Right lobe of liver (tissue), 6 donors: ENCODE measurements around the gene TMEM139. TPM values are rescaled to one million over a fixed set of nuclear protein-coding genes. Genes with fewer than 3 reads are reported as not detected.

Experiments used
- ATAC-seq, 4 donors: fragments of 200-7000 bp; cut with Tn5 transposase; one replicate each; pipeline ENCODE4 v1.9.1; 2020; ENCODE audit warnings: mild to moderate bottlenecking in 4 of 4, moderate library complexity in 4 of 4
- DNase-seq, 3 donors: peaks; one replicate each; pipeline ENCODE4 v3.0.0-alpha.2; 2020
- H3K27ac ChIP-seq, 3 donors: fragments of 200-600 bp; one replicate each; pipeline ENCODE4 v1.8.0; 2022
- H3K27me3 ChIP-seq, 2 donors: fragments of 200-600 bp; one replicate each; pipeline ENCODE4 v1.8.0; 2022
- H3K36me3 ChIP-seq, 4 donors: fragments of 200-600 bp; sonication (generic) in 1 of 4; one replicate each; pipeline versions ENCODE4 v1.5.1 to v1.8.0; 2017 to 2022; ENCODE audit warnings: control low read depth in 1 of 4
- H3K4me1 ChIP-seq, 4 donors: fragments of 200-600 bp; sonication (generic) in 1 of 4; one replicate each; pipeline versions ENCODE4 v1.5.1 to v1.8.0; 2017 to 2022; ENCODE audit warnings: control low read depth in 1 of 4
- H3K4me3 ChIP-seq, 3 donors: fragments of 200-600 bp; one replicate each; pipeline ENCODE4 v1.8.0; 2022
- H3K9me3 ChIP-seq, 4 donors: fragments of 200-600 bp; sonication (generic) in 1 of 4; one replicate each; pipeline versions ENCODE4 v1.5.1 to v1.8.0; 2017 to 2022; ENCODE audit warnings: control low read depth in 1 of 4
- CTCF ChIP-seq, 4 donors: fragments of 200-600 bp in 3 of 4; fragments of 450-650 bp in 1 of 4; IDR thresholded peaks; one replicate each; pipeline versions ENCODE4 v1.5.1 to v1.8.0; 2016 to 2022; ENCODE audit warnings: antibody characterized with exemption in 4 of 4, mild to moderate bottlenecking in 2 of 4
- POLR2A ChIP-seq: fragments of 450-650 bp; IDR thresholded peaks from one replicate; pipeline ENCODE4 v1.6.1; 2017; ENCODE audit warnings: antibody characterized with exemption, mild to moderate bottlenecking
- WGBS: methylation state at CpG from one replicate; pipeline ENCODE4 v1.1.6; 2018; ENCODE audit warnings: low coverage, low lambda C conversion rate; ENCODE audit not compliant: insufficient coverage; ENCODE audit errors: missing lambda C conversion rate; 5-methylcytosine and 5-hydroxymethylcytosine counted together
- intact Hi-C, 2 donors: fragments of 100-400 bp; cut with DNase I; formaldehyde crosslinking; loops; one replicate each; pipeline versions ENCODE4 v1.11.2 to v1.14.1; 2022
- small RNA-seq, 2 experiments: library from RNA; depleted of rRNA; stranded (forward); fragments of <200 nt; gene quantifications; one replicate each; pipeline ENCODE3, GENCODE V24; 2016
- total RNA-seq, 6 experiments: library from RNA; depleted of rRNA in 2 of 6; stranded (reverse); fragments of >200 nt in 2 of 6; fragmentation: NEBNext Ultra II Directional in 3 of 6; extraction: Animal tissue kit (Norgen Biotek cat#: 25700) in 3 of 6; gene quantifications; one replicate each; pipeline versions ENCODE4 v1.1.0 to v1.2.4, GENCODE V29; 2016 to 2023
- donor health status: DM: no; HTN: yes; CAD: no.
- donor health status: DM: no; HTN: no; CAD: no.
- donor health status: DM: no; HTN: no; CAD: no.
- donor health status: DM: no; HTN: yes; CAD: no.
- donor health status: DM: no; HTN: yes; CAD: no.

Gene TMEM139
- total RNA-seq, 6 experiments from 2014 or later = 7.0 to 20.8 (median 14.8) TPM

GRCh38 chr7:143331179-143331801 lies 46.5 kb downstream of the TMEM139 start:
- H3K27ac ChIP-seq = no peak overlapping the region
- intact Hi-C loops = no loop called here
- DNase-seq = no peak
- WGBS = 60% methylated on average over 6 of the region's 8 CpGs
- no peaks in the 10 kb centered on the region for H3K27me3 ChIP-seq
- no peak overlapping the region for H3K4me3 ChIP-seq
- peak in 1 of 4 donors; percentile 22 for ATAC-seq
- H3K9me3 ChIP-seq = no peaks in the 10 kb centered on the region
- no peaks in the 10 kb centered on the region for H3K4me1 ChIP-seq
- TF ChIP-seq CTCF (IDR thresholded peaks at IDR 0.05) (no peak), POLR2A (no peak)
- H3K36me3 ChIP-seq = no peaks in the 10 kb centered on the region

GRCh38 chr7:143334244-143334643 lies 49.5 kb downstream of the TMEM139 start:
- intact Hi-C loops = no loop called here
- no peaks in the 10 kb centered on the region for H3K9me3 ChIP-seq
- ATAC-seq (no peak), DNase-seq (no peak)
- no peaks in the 10 kb centered on the region for H3K27me3 ChIP-seq
- H3K4me3 ChIP-seq = no peak overlapping the region
- H3K4me1 ChIP-seq = no peaks in the 10 kb centered on the region
- H3K36me3 ChIP-seq = no peaks in the 10 kb centered on the region
- H3K27ac ChIP-seq = no peak overlapping the region
- WGBS = 32% methylated on average over 1 of the region's 1 CpG
- TF ChIP-seq CTCF (IDR thresholded peaks at IDR 0.05) (no peak), POLR2A (no peak)

GRCh38 chr7:143337216-143337615 lies 52.5 kb downstream of the TMEM139 start:
- Histone ChIP-seq H3K9me3 (no peaks in the 10 kb centered on the region), H3K36me3 (no peaks in the 10 kb centered on the region), H3K4me1 (no peaks in the 10 kb centered on the region), H3K27me3 (no peaks in the 10 kb centered on the region), H3K4me3 (no peak overlapping the region), H3K27ac (no peak overlapping the region)
- intact Hi-C loops = no loop called here
- ATAC-seq = no peak
- WGBS = 80% methylated on average over 3 of the region's 3 CpGs
- no peak for TF ChIP-seq POLR2A
- no peak for TF ChIP-seq CTCF (IDR thresholded peaks at IDR 0.05)
- DNase-seq = no peak

Small RNA genes lying within 50 kb of the gene (small RNA-seq; reads per million reads assigned to genes)
- gene RN7SL481P (0 reads per million in 2 experiments), gene RN7SL535P (0 reads per million in 2 experiments)

Other genes with a start within 250 kb of the TMEM139 start
- gene OR6V1, start 232.6 kb upstream of the TMEM139 start, total RNA-seq = not detected
- not detected for gene PIP, start 152.9 kb upstream of the TMEM139 start, total RNA-seq
- not detected for gene TAS2R39, start 101.5 kb upstream of the TMEM139 start, total RNA-seq
- gene TAS2R40, start 62.9 kb upstream of the TMEM139 start, total RNA-seq = not detected
- gene GSTK1, start 21.5 kb upstream of the TMEM139 start, total RNA-seq = 100 to 1,000 TPM; 209 to 315 (median 257) TPM
- 1 to 10 TPM; 5.3 to 8.7 (median 6.7) TPM for gene CASP2, start 3.4 kb downstream of the TMEM139 start, total RNA-seq
- gene CLCN1, start 31.2 kb downstream of the TMEM139 start, total RNA-seq = not detected
- under 1 TPM; 0.05 to 0.51 (median 0.14) TPM for gene FAM131B, start 77.8 kb downstream of the TMEM139 start, total RNA-seq
- gene ZYX, start 96.4 kb downstream of the TMEM139 start, total RNA-seq = 100 to 1,000 TPM in 1 of 6 experiments, 10 to 100 TPM in 5; 29.7 to 129 (median 43.6) TPM
- 10 to 100 TPM; 12.6 to 41.3 (median 16.5) TPM for gene EPHA1, start 123.9 kb downstream of the TMEM139 start, total RNA-seq
- gene TAS2R60, start 158.5 kb downstream of the TMEM139 start, total RNA-seq = under 1 TPM in 1 of 6 experiments, not detected in 5; 0.35 TPM
- gene TAS2R41, start 192.9 kb downstream of the TMEM139 start, total RNA-seq = not detected